Activated CD8-positive, alpha-beta T cell treated with anti-CD3 and anti-CD28 coated beads for 36 hours (primary cell): Measurements from ENCODE around the gene RNF44. TPM values are rescaled to one million over a fixed set of nuclear protein-coding genes. Genes with fewer than 3 reads are reported as not detected.

Experiments
- ATAC-seq: fragments of 200-7000 bp; cut with Tn5 transposase; one replicate; pipeline ENCODE4 v1.10.0; 2021; ENCODE audit warnings: mild to moderate bottlenecking, moderate library complexity
- CTCF ChIA-PET: fragments of 350-600 bp; sonication (Branson Sonifier 250); formaldehyde crosslinking; loops from one replicate; lab custom pipeline; 2021; ENCODE audit warnings: antibody characterized with exemption; lab: Charles Lee
- POLR2A ChIA-PET: fragments of 350-600 bp; sonication (Branson Sonifier 250); formaldehyde crosslinking; loops from one replicate; lab custom pipeline; 2021; ENCODE audit warnings: antibody characterized with exemption; lab: Charles Lee
- DNase-seq: peaks from one replicate; pipeline ENCODE4 v3.0.0-alpha.2; 2020
- H3K27ac Mint-ChIP-seq: one replicate; pipeline ENCODE4 v1.8.0; 2021; ENCODE audit warnings: mild to moderate bottlenecking, mixed read lengths
- H3K27me3 Mint-ChIP-seq: one replicate; pipeline ENCODE4 v1.8.0; 2021; ENCODE audit warnings: mixed read lengths
- H3K36me3 Mint-ChIP-seq: one replicate; pipeline ENCODE4 v1.8.0; 2021; ENCODE audit warnings: low read depth, mixed read lengths
- H3K4me1 Mint-ChIP-seq: one replicate; pipeline ENCODE4 v1.8.0; 2021; ENCODE audit warnings: low read depth, mixed read lengths
- H3K4me3 Mint-ChIP-seq: one replicate; pipeline ENCODE4 v1.8.0; 2021; ENCODE audit warnings: mild to moderate bottlenecking, moderate library complexity, mixed read lengths
- H3K9me3 Mint-ChIP-seq: one replicate; pipeline ENCODE4 v1.8.0; 2021; ENCODE audit warnings: mixed read lengths
- CTCF ChIP-seq: fragments of 200-600 bp; IDR thresholded peaks from one replicate; pipeline ENCODE4 v1.8.0; 2022; ENCODE audit warnings: antibody characterized with exemption, mild to moderate bottlenecking
- intact Hi-C: fragments of 100-400 bp; cut with micrococcal nuclease; formaldehyde crosslinking; loops from one replicate; pipeline ENCODE4 v1.10.0; 2022
- total RNA-seq, 2 experiments: library from RNA; stranded (reverse); gene quantifications; one replicate each; pipeline ENCODE4 v1.2.3, GENCODE V29; 2021

Gene RNF44
- total RNA-seq, 2 experiments from 2014 or later: 55.3 to 62.7 TPM

- DNase-seq (peak; percentile 70), ATAC-seq (no peak)
Observed at GRCh38 chr5:176540956-176541337, 3.7 kb upstream of the RNF44 start.

GRCh38 chr5:176540476-176540899 lies 3.3 kb upstream of the RNF44 start:
- ChIA-PET CTCF (no interaction called here), POLR2A (interaction anchor here (1.2 to 4.8 kb wide), 2 partner anchors 8 to 10 kb away, joined by 4 to 51 read pairs; no protein-coding TSS in a partner anchor)
- no peak for TF ChIP-seq CTCF
- peak overlapping the region; percentile 93 for H3K27ac Mint-ChIP-seq
- H3K9me3 Mint-ChIP-seq: no peaks in the 10 kb centered on the region
- ATAC-seq: no peak
- no peak for DNase-seq
- peak overlapping the region; percentile 84 for H3K4me3 Mint-ChIP-seq
- peaks cover 4% of the 10 kb centered on the region for H3K36me3 Mint-ChIP-seq
- no peaks in the 10 kb centered on the region for H3K27me3 Mint-ChIP-seq
- peaks cover 58% of the 10 kb centered on the region for H3K4me1 Mint-ChIP-seq
- intact Hi-C loops: no loop called here

More at GRCh38 chr5:176540956-176541337, 3.7 kb upstream of the RNF44 start:
- Mint-ChIP-seq H3K9me3 (no peaks in the 10 kb centered on the region), H3K27ac (peak overlapping the region; percentile 93), H3K36me3 (no peaks in the 10 kb centered on the region), H3K4me1 (peaks cover 63% of the 10 kb centered on the region), H3K27me3 (no peaks in the 10 kb centered on the region), H3K4me3 (peak overlapping the region; percentile 84)
- no peak for TF ChIP-seq CTCF
- intact Hi-C loops: no loop called here
- ChIA-PET POLR2A (interaction anchor here (4.8 kb wide), 1 partner anchor 8 kb away, joined by 51 read pairs; no protein-coding TSS in a partner anchor), CTCF (interaction anchor here (1.2 kb wide), 1 partner anchor 124 kb away, joined by 4 read pairs; no protein-coding TSS in a partner anchor)

GRCh38 chr5:176538989-176539384 lies 1.8 kb upstream of the RNF44 start:
- DNase-seq (no peak), ATAC-seq (no peak)
- peak overlapping the region; percentile 57 for H3K27ac Mint-ChIP-seq
- intact Hi-C loops: no loop called here
- no peak for TF ChIP-seq CTCF
- CTCF ChIA-PET: interaction anchor here (1.8 kb wide), 1 partner anchor 16 kb away, joined by 9 read pairs; no protein-coding TSS in a partner anchor
- H3K4me1 Mint-ChIP-seq: peaks cover 59% of the 10 kb centered on the region
- peaks cover 16% of the 10 kb centered on the region for H3K36me3 Mint-ChIP-seq
- H3K9me3 Mint-ChIP-seq: no peaks in the 10 kb centered on the region
- no peak overlapping the region for H3K4me3 Mint-ChIP-seq
- H3K27me3 Mint-ChIP-seq: no peaks in the 10 kb centered on the region
- POLR2A ChIA-PET: interaction anchor here (1.1 to 3.8 kb wide), 4 partner anchors 11 to 167 kb away, joined by 3 to 16 read pairs (median 4); no protein-coding TSS in a partner anchor

- Mint-ChIP-seq H3K36me3 (peaks cover 21% of the 10 kb centered on the region), H3K27ac (peak overlapping the region; percentile 98)
- CTCF ChIA-PET: interaction anchor here (0.7 to 1.8 kb wide), 4 partner anchors 16 to 122 kb away, joined by 3 to 9 read pairs (median 5); partner anchors contain the start of genes CLTB and SNCB
Observed at GRCh38 chr5:176538230-176538988, 1.2 kb upstream of the RNF44 start.

More at GRCh38 chr5:176538230-176538988, 1.2 kb upstream of the RNF44 start:
- Mint-ChIP-seq H3K9me3 (no peaks in the 10 kb centered on the region), H3K4me3 (peak overlapping the region; percentile 86), H3K27me3 (no peaks in the 10 kb centered on the region), H3K4me1 (peaks cover 64% of the 10 kb centered on the region)
- POLR2A ChIA-PET: interaction anchor here (0.9 to 3.8 kb wide), 4 partner anchors 10 to 166 kb away, joined by 3 to 16 read pairs (median 3); partner anchors contain the start of gene CDHR2
- intact Hi-C loops: no loop called here
- DNase-seq: no peak
- no peak for TF ChIP-seq CTCF
- no peak for ATAC-seq
